Activated T-cell treated with anti-CD3 and anti-CD28 coated beads for 48 hours (primary cell): ENCODE measurements around the gene FANCE.
"Not testable (repeated sequence)": the region's sequence is repeated elsewhere in the genome, so short reads cannot be mapped to it uniquely, and the experiment has no call there.

ENCODE experiments used
- DNase-seq: peaks from one replicate; pipeline ENCODE4 v3.0.0-alpha.2; 2020; ENCODE audit warnings: low read depth

The FANCE gene

DNA sequence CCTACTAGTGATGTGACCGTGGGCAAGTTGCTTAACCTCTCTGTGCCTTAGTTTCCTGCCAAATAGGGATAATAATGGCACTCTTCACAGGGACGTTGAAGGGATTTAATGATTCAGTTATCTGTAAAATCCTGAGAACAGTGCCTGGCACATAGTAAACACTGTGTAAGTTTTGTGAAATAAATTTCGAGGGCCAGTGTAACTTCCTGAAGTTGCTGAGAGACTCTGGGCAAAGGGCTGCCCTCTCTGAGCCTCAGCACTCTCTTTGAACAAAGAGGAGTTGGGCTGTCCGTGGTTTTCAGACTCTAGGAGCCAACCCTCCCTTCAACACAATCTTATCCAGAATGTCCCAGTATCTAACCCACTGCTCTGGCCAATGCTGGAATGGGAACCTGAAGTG is 47.2 kb downstream of the FANCE start:
- no peak for DNase-seq

DNA sequence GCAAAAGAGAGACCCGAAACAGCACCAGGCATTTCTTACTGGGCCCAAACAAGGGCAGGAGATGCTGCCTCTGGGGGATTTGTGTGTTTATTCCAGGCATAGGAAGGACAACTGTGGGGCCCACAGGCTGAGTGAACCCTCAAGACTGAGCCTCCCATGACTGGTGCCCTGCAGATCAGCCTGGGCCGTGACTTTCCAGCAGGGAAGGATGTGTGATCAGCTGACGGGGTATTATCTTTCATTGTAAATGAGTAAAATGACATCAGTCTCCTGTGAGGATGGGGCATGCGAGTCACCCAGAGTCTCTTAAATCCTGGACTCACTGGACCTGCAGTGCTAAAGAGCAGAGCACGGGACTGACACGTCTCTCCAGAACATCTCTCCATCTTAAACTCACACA is 48.6 kb downstream of the FANCE start:
- no peak for DNase-seq

DNA sequence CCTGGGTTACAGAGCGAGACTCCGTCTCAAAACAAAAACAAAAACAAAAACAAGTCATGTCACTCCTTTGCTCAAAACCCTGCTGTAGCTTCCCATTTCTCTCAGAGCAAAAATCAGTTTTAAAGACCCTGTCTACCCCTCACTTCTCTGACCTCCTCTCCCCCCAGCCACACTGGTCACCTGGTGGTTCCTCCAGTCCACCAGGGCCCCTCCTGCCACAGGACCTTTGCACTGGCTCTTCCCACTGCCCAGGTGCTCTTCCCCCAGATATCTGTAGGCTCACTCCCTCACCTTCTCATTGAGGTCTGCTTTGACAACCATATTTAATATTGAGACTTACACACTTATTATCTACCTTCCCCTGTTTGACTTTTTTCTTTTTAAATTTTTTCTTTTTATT is 49.6 kb downstream of the FANCE start:
- no peak for DNase-seq

DNA sequence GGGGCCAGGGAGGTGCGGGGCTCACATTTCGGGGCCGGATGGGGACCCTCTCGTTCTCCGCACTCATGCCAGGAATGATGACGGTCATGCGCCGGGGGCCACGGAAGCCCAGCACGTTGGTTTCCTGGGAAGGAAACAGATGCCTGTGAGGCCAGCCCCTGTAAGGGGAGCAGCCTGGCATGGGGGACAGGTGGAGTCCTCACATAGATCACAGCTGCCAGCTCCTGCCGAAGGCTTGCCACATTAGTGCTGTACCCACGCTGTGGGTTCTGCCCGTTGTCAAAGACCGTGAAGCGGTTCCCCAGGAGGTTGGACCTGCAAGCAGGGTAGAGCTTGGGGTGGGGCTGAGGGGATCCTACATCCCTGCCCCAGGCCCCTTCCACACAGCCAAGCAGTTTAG is 51.4 kb downstream of the FANCE start:
- no peak for DNase-seq

DNA sequence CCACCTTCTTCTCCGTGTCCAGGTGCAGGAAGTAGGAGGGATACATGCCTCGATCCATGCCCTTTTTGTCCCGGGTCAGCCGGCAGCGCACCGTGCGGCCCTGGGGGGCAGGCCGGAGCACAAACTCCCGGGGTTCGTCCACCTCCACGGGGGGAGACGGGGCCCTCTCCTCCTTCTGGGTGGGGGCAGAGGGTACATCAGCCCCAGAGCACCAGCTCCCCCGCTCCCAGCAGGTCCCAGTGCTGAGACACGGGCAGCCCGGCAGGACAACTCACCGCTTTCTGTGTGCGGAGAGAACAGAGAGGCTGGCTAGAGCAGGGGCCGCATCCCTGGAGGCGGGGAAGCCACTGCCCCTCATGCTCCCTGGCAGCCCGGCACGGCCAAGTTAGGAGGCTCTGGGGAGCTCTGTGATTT is 53.9 kb downstream of the FANCE start:
- DNase-seq, result no peak

DNA sequence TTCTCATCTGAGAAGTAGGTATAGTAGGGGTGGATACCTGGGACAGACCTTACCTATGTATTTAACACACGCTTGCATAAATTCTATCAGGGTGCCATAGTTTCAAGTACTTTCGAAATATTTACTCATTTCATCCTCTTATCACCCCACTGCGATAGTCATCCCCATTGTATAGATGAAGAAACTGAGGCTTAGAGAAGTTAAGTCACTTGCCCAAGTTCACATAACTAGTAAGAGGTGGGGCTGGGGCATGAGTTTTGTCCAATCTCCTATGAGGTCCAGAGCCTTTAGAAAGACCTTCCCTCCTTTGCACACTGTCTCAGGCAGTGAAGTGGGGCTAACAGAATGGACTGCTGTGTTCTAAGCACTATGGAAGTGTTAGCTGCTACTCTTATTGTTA is 54.4 kb downstream of the FANCE start:
- no peak for DNase-seq

DNA sequence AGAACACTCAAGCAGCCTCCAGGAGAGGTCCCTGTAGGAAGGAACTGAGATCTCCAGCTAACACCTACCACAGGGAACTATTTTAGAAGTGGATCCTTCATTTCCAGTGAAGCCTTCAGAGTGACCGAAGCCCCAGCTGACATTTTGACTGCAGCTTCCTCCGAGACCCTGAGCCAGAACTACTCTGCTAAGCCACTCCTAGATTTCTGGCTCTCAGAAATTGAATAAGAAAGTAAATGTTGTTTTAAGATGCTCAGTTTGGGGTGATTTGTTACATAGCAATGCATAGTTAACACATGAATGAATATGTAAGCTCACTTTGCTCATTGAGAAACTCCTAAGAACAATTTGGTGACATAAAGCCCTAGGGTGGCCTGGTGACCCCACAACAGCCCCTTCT is 55.1 kb downstream of the FANCE start:
- DNase-seq, result no peak

DNA sequence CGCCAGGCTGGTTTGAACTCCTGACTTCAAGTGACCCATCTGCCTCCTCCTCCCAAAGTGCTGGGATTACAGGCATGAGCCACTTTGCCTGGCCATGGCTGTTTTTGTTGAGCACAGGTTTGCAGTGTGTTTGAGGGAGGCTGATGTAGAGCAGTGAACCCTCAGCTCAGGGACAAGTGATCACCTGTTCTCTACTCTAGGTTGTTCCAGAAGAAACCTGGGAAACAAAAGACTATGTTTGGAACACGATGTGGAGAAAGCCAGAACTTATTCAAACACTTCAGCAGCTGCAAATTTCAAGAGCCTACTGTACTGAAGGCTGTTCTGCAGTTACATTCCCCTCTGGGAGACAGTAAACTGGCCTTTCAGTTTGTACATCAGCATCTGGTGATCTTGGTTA is 55.9 kb downstream of the FANCE start:
- DNase-seq, result no peak

DNA sequence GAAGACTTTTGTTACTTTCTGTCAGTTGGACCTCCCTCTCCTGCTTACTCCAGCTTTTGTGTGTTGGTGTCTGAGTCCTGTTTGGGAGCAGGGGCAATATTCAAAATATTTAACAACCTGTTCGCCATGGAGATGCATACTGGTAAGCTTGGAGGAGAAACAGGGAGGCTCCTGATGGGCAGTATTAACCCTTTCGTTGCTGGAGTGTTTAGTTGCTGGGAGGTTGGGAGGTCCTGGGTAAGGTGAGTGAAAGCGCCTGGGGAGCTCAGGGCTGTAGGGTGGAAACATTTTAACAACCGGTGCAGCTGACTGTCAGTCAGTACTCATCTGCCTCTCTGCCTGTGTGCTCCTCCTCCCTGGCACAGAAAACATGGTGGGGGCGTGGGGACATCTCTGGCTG is 56.4 kb downstream of the FANCE start:
- no peak for DNase-seq

DNA sequence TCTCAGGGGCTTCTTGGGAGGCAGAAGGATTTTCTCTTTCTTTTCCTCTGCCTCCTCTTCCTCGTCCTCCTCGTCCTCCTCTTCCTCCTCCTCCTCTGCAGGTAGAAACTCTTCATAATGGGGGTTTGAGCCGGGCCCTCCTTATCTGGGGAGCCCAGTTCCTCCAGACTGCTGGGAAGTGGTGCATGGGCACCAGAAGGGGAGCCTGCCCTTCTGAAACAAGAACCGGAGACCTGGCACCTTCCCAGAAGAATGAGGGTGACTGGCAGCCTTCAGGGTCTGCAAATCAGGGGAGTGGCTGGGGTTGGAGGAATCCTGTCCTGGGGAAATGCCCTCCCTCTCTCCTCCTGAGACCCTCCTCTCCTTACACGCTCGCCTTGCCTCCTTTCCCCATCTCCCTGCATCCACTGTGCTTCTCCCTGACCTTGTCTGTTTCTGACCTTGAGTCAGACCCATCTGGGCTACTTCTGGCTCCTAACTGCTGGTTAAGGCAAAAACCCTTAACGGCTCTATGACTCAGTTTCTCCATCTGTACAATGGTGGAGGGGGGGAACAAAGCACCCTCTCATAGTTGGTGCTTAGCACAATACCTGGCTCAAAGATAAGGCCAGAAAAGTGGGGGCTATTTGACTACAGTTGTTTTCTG is 58.9 kb downstream of the FANCE start:
- DNase-seq, result no peak

DNA sequence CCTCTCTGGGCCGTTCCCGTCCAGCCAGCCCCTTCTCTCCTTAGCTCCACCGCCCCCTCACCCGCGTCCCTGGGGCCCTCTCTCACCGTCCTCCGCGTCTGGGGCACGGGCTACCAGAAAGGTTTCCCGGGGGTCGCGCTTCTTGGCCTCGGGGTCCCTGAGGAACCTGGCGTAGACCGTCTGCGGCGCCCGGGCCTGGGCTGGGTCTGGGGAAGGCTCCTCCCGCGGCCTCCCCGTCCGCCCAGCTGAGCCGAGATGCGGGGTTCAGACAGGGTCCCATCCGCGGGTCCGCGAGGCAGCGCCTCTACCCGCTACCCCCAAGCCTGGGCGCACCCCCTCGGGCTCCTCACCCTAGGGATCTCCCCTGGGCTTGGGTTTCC is 59.4 kb downstream of the FANCE start:
- DNase-seq, result no peak

DNA sequence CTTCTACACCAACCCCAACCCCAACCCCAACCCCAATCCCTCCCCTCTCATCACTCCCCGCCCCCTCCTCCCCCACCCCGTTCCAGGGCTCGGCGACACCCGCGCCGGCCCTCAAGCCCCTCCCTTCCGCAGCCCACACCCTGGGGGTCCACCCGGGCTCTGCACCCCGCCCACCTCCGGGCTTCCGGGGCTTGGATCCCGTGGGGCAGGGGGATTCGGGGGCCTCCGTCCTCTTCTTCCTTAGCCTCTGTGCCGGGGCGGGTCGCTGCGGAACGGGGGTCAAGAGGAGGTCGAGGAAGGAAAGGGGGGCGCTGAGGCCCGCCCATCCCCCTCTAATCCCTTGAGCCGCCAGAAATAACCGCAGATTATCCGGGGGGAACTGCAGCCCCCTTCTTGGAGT is 59.9 kb downstream of the FANCE start:
- DNase-seq, result no peak

DNA sequence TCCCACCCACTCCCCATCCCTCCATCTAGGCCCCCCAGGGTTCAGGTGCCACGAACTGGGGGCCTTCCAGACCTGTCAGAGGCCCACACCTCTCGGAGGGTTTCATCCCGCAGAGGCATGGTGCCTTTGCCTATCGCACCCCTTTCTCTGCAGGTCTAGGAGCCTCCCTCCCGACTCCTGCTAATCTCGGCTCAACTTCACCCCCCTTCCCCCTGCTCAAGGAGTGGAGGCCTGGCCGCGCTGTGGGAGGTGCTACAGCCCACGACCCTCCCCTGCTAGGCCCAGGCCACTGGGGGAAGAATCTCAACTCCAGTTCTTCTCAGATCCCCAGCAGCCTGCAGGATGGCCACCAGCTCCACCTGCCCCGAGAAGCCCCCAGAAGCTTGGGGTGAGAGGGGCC is 60.6 kb downstream of the FANCE start, which contains the start of gene TULP1:
TULP1 (minus strand) TSS at position 157 of the 400 bp plus-strand sequence; CDS start at position 119, 38 bp downstream.
- no peak for DNase-seq

DNA sequence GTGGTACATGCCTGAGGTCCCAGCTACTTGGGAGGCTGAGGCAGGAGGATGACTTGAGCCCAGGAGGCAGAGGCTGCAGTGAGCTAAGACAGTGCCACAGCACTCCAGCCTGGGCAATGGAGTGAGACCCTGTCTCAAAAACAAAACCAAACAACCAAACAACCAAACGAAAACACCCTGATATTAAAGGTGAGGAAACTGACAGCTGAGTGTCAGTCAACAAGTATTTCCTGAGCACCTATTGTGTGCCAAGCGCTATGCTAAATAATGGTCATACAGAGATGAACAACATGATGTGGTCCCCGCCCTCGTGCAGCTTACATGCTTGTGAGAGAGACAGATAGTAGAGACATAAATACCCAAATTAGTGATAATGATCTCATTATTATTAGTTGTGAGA is 62.4 kb downstream of the FANCE start:
- DNase-seq, result no peak

DNA sequence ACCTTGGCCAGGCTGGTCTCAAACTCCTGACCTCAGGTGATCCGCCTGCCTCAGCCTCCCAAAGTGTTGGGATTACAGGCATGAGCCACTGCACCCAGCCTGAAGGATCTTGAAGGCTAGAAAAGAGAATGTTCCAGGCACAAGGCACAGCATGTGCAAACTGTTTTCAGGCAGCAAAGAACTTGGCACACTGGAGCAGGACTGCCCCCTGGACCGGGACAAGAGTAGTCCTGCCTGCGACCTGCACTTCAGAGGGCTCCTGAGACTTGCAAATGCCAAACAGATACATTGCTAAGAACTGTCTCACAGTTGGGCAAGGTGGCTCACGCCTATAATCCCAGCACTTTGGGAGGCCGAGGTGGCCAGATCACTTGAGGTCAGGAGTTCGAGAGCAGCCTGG is 63.8 kb downstream of the FANCE start:
- DNase-seq, result not testable (repeated sequence)
